GM13977 (cell line): ENCODE data around the gene POP4.

Experiments
- DNase-seq: peaks from one replicate; pipeline ENCODE4 v3.0.0; 2012; ENCODE audit warnings: low spot score
- CTCF ChIP-seq: IDR thresholded peaks from 2 replicates; pipeline ENCODE4 v1.5.1; 2012; ENCODE audit warnings: mild to moderate bottlenecking, control low read depth; ENCODE audit not compliant: insufficient read depth; ENCODE audit errors: extremely low read depth, missing control alignments
- in situ Hi-C: fragments of 300-500 bp; cut with MboI; formaldehyde crosslinking; loops from one replicate; pipeline ENCODE4 v1.12.0; 2022; ENCODE audit warnings: low sequenced_read_pairs, low pct_unique_long_range_greater_than_20kb, mixed read lengths, inconsistent platforms; ENCODE audit not compliant: unreplicated experiment

Gene POP4

DNA sequence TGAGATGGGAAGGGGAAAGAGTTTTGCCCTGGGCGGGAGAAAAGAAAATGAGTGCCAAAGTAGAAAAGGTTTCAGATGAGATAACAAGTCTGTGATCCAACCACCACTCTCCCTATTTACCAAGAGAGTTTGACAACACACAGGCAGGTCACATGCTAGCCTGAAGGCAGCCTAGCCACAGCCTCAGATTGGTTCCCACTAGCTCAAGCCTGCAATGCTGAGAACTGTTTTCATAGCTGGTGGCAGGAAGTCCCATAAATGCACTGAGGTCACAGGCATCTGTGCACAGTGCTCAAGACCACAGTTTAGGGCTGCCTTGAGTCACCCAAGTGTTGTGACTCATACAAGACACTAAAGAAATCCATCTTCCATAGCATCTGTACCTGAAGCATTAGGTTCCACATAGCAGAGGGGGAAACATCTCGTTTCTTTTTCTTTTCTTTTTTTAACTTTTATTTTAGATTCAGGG is 18.5 kb upstream of the POP4 start:
- peak; percentile 57 for DNase-seq
- in situ Hi-C loops = no loop called here
- TF ChIP-seq CTCF = no peak

GRCh38 chr19:29588095-29588494 is 18.0 kb upstream of the POP4 start:
- in situ Hi-C loops = no loop called here
- no peak for DNase-seq
- no peak for TF ChIP-seq CTCF

- in situ Hi-C loops = no loop called here
- DNase-seq = no peak
Measured at GRCh38 chr19:29590278-29590677, 15.8 kb upstream of the POP4 start.

DNA sequence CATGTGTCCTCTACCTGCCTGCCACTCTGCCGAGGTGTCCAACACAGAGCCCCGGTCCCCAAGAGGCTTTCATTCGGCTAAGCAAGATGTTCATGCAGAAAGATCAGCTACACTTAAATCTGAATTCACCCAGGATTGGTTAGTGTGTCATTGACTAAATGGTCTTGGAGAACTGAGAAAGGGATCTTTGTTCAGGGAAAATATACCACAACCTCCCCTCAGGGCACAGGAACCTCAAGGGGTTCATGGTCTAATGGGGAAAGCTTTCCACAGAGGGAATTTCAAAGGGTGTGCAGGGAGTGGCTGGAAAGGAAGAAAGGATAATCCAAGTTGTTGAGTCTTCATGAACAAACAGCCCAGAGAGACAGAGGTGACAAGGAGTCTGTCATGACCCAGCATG is 14.4 kb upstream of the POP4 start:
- no peak for TF ChIP-seq CTCF
- in situ Hi-C loops = no loop called here
- DNase-seq = no peak

More at GRCh38 chr19:29590278-29590677, 15.8 kb upstream of the POP4 start:
- TF ChIP-seq CTCF = no peak

- no peak for DNase-seq
- in situ Hi-C loops = no loop called here
- no peak for TF ChIP-seq CTCF
Measured at GRCh38 chr19:29593869-29594268, 12.2 kb upstream of the POP4 start.

GRCh38 chr19:29596080-29596727 is 9.9 kb upstream of the POP4 start:
- no peak for DNase-seq
- no peak for TF ChIP-seq CTCF
- in situ Hi-C loops = no loop called here

DNA sequence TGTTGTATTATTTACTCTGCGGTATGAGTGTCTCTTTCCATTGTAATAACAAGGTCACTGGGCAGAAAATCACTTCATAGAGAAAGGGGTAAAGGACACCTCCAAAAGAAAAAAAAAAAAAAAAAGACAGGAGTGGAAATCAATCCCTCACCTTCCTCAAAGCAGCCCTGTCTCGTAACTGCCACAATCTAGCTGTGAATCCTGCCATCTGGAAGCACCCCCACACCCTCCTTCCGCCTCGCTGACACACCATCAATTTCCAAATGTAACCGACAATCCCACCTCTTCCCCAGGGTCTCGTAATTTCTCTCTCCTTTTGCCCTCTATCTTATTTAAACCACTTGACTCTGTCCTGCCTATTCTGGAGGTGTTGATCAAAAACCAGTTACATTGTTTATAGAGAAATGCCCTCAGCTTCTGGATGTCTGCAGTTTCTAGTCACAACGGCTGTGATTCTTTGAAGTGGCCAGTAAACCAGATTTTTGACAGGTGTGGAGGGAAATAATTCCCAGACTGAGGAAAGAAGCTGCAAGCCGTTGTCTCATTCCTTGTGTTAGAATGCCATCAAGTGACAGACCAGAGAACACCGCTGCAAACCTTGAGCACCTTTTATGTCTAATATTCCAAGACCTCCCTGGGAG is 9.1 kb upstream of the POP4 start:
- no peak for DNase-seq
- in situ Hi-C loops = no loop called here
- TF ChIP-seq CTCF = peak; percentile 58
